ENCODE data around the gene WDFY4. TPM values are rescaled to one million over a fixed set of nuclear protein-coding genes. Genes with fewer than 3 reads are reported as not detected.

The WDFY4 gene
- total RNA-seq, 4 donors from 2014 or later = 0.61 to 3.8 (median 0.88) TPM

GRCh38 chr10:48798481-48799254 is 114.0 kb downstream of the WDFY4 start:
- peak overlapping the region in 3 of 4 donors; percentile 18 to 31 (median 29) for H3K27ac ChIP-seq
- TF ChIP-seq CTCF (IDR thresholded peaks at IDR 0.05) = no peak
- no peak for TF ChIP-seq POLR2A (IDR thresholded peaks at IDR 0.05)
- intact Hi-C loops (cut with DNase I) = no loop called here
- peaks cover 0 to 30% (median 0%) of the 10 kb centered on the region in 4 donors for H3K27me3 ChIP-seq
- 45 to 50% methylated on average over 5 of the region's 5 CpGs for WGBS, 2 donors
- H3K36me3 ChIP-seq = no peaks in the 10 kb centered on the region
- no peaks in the 10 kb centered on the region for H3K9me3 ChIP-seq
- no peak for DNase-seq
- no peak overlapping the region for H3K4me3 ChIP-seq
- H3K4me1 ChIP-seq = peaks cover 0 to 26% (median 5%) of the 10 kb centered on the region in 3 donors

GRCh38 chr10:48799341-48800006 is 114.8 kb downstream of the WDFY4 start:
- Histone ChIP-seq H3K9me3 (no peaks in the 10 kb centered on the region), H3K27ac (peak overlapping the region; percentile 5 to 74 (median 66)), H3K4me3 (no peak overlapping the region), H3K27me3 (peaks cover 0 to 28% (median 0%) of the 10 kb centered on the region in 4 donors), H3K4me1 (peaks cover 0 to 26% (median 5%) of the 10 kb centered on the region in 3 donors), H3K36me3 (no peaks in the 10 kb centered on the region)
- DNase-seq = no peak
- no peak for TF ChIP-seq CTCF (IDR thresholded peaks at IDR 0.05)
- no peak for TF ChIP-seq POLR2A (IDR thresholded peaks at IDR 0.05)
- intact Hi-C loops (cut with DNase I) = no loop called here
- WGBS, 2 donors = 88% methylated on average over 17 of the region's 17 CpGs

GRCh38 chr10:48800007-48800675 is 115.5 kb downstream of the WDFY4 start:
- Histone ChIP-seq H3K36me3 (no peaks in the 10 kb centered on the region), H3K4me1 (peaks cover 0 to 31% (median 5%) of the 10 kb centered on the region in 3 donors), H3K9me3 (no peaks in the 10 kb centered on the region), H3K27me3 (peaks cover 0 to 32% (median 0%) of the 10 kb centered on the region in 4 donors), H3K27ac (peak overlapping the region; percentile 37 to 74 (median 66)), H3K4me3 (no peak overlapping the region)
- intact Hi-C loops (cut with DNase I) = no loop called here
- DNase-seq = no peak
- WGBS, 2 donors = 71 to 72% methylated on average over 8 to 11 of the region's 12 CpGs
- no peak for TF ChIP-seq CTCF (IDR thresholded peaks at IDR 0.05)
- no peak for TF ChIP-seq POLR2A (IDR thresholded peaks at IDR 0.05)

- DNase-seq = no peak
- Histone ChIP-seq H3K36me3 (no peaks in the 10 kb centered on the region), H3K9me3 (no peaks in the 10 kb centered on the region), H3K27me3 (peaks cover 0 to 35% (median 0%) of the 10 kb centered on the region in 4 donors), H3K4me1 (peaks cover 0 to 39% (median 5%) of the 10 kb centered on the region in 3 donors), H3K27ac (peak overlapping the region; percentile 37 to 70 (median 65)), H3K4me3 (no peak overlapping the region)
- no peak for TF ChIP-seq CTCF (IDR thresholded peaks at IDR 0.05)
- TF ChIP-seq POLR2A (IDR thresholded peaks at IDR 0.05) = no peak
- intact Hi-C loops (cut with DNase I) = no loop called here
Measured at GRCh38 chr10:48801001-48801421, 116.3 kb downstream of the WDFY4 start.
